ENCODE data around the gene LONRF2.

LONRF2 gene

GRCh38 chr2:100274076-100274475 lies 48.2 kb downstream of the LONRF2 start:
- DNase-seq = peak; percentile 18

DNA sequence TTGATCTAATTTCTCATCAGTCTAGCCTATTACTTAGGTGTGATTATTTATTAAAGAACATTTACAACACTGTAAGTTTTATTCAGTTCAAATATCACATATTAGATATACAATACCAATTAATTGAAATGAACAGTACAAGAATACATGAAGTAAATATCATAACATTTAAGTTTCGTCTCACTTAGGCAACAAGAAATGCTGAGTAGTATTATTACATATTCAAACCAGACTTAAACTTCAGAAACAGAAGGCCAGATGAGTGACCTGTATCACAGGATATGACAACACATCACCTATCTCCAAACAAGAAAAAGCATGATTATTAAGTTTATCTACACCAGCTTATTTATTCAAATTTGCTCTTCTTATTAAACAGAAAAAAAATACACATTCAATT lies 48.9 kb downstream of the LONRF2 start:
- no peak for DNase-seq

DNA sequence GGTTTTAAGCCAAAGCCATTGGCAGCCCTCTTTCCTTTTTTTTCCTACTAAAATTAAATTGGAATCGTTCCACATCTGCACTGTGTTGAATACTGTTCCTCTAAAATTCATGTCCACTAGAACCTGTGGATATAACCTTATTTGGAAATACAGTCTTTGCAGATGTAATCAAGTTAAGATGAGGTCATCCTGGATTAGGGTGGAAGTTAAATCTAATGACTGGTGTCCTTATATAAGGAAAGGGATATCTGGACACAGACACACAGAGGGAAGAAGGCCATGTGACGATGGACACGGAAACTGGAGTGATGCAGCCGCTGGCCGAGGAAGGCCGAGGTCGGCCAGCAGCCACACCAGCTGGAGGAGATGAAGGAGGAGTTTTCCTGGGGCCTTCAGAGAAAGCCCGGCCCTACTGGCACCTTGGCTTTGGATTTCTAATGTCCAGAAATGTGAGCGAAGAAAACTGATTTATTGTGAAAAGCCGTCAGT lies 49.4 kb downstream of the LONRF2 start:
- no peak for DNase-seq

GRCh38 chr2:100271210-100271609 lies 51.1 kb downstream of the LONRF2 start:
- DNase-seq = no peak

DNA sequence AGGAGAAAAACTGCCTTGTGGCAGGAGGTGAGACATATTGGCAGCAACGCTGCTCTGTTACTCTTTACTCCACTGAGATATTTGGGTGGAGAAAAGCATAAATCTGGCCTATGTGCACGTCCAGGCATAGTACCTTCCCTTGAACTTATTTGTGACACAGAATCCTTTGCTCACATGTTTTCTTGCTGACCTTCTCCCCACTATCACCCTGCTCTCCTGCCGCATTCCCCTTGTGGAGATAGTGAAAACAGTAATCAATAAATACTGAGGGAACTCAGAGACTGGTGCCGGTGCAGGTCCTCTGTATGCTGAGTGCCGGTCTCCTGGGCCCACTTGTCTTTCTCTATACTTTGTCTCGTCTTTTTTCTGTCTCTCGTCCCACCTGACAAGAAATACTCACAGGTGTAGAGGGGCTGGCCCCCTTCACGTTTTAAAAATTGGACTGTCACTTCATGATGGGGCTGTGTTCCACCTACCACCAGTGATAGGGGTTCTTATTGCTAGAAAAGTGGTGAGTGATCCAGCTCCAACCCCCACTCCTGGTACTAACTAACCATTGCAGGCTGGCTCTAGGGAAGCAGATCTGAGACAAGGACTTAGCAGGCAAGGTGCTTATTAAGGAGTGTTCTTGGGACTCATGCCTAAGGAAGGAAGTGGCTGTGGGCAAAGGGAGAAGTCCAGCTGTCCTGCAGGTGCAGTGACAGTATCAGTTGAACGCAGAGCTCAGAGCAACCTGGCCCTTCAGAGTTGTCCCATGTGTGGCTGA lies 51.7 kb downstream of the LONRF2 start:
- DNase-seq = no peak

- no peak for DNase-seq
Measured at GRCh38 chr2:100269889-100270288, 52.4 kb downstream of the LONRF2 start.

DNA sequence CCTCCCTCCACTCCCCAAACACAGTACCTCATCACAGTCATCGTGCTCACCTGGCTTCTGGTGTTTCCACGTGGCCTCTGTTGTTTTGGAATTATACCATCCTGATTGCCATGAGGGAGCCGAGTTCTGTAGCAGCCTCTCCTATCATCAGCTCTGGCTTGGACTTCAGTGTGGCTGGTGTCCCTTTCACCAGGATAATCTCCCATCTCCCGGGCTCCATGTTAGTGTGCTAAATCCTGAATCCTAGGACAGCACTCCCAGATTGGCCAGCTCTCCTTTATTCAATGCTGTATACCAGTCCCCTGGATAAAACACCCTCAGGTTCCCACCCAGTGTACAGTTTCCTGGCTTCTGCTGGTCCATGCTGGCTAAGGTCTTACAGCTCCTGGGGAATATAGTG lies 53.3 kb downstream of the LONRF2 start:
- DNase-seq = no peak

- no peak for DNase-seq
Measured at GRCh38 chr2:100267751-100268150, 54.5 kb downstream of the LONRF2 start.

GRCh38 chr2:100266126-100266525 lies 56.2 kb downstream of the LONRF2 start:
- DNase-seq = no peak

DNA sequence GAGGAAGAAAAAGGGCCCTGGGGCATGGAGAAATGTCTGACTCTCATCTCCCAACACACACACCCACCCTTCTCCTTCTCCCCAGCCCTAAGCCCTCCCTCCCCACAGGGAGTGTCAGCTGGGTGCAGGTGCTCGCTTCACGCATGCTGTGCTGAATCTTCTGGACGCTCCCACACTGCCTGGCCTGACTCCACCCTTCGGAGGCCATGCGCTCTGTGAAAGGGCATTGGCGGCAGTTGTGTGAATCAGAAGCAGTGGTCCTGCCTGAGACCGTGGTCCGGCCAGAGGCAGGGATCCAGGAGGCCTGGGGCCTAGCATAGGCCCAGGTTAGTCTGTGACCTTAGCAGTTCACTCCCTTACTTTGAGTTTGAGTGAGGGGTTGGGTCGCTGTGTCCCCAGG lies 57.1 kb downstream of the LONRF2 start:
- no peak for DNase-seq

DNA sequence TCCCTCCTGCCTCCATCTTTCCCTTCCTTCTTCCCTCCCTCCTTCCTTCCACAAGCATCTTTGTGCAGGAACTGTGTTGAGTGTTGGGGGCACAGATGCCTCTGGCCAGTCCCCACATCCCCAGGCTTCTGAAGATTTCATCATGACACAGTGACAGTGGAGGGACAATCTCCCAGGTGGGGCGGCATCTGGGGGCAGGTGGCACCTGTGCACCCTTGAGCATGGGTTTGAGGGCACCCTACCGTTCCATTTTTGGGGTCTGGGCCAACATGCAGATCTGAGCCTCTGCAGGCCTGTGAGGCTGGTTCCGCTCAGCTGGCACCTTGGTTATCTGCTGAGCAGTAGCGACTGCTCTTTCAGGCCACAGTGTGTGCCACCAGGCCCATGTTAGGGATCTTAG lies 57.6 kb downstream of the LONRF2 start:
- no peak for DNase-seq

GRCh38 chr2:100264121-100264520 lies 58.2 kb downstream of the LONRF2 start:
- DNase-seq = no peak

GRCh38 chr2:100262555-100263320 lies 59.6 kb downstream of the LONRF2 start:
- peak; percentile 80 for DNase-seq

DNA sequence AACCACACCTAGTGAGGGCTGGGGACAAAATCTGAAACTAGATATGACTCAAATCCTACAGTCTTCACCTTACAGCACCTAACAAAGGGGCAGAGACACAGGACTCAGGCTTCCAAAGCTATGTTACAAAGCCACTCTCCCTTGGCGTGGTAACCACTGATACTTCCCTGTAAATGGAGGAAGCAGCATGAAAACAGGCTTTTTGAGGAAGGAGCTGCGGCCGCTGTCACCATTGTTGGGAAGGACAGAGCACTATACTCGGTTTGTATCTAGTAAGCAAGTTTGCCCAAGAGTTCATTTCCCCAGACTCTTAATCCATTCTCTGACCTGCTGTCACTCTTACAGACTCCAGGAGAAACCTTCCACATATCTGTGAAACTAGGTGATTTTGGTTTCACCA lies 60.3 kb downstream of the LONRF2 start:
- no peak for DNase-seq

GRCh38 chr2:100260712-100261620 lies 61.3 kb downstream of the LONRF2 start:
- peak; percentile 32 for DNase-seq

DNA sequence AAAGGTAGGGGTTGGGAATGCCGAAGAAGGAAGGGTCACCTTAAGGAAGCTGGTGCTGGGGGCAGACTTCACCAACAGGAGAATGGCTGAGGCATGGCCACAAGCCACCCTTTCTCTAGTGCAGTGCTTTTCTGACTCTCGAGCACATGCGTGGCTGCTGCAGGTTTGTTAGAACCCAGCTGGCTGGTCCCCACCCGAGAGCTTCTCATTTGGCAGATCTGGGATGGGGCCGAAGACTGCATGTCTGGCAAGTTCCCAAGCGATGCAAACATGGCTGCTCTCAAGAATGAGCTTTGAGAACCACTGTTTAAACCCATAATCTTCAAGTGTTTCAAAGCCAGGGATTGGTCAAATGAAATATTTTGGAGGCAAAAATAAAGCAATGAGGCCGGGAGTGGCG lies 63.2 kb downstream of the LONRF2 start:
- DNase-seq = no peak

DNA sequence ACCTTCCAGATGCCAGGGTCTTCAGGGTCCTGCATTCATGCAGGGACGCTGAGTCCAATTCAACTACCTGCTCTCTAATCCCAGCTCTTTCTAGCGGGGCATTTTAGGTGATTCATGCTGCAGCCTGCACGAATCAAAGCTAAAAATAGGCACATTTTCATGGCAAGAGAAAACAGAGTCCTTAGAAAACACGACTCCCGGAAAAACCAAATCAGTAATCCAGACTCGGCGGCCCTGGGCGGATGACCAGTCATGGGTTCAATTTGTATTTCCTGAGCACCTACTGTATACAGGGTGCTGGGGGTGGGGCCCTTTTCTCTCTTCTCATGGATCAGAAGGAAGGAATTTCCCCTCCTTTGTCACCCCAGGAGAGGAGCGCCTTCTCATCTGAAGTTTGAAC lies 64.4 kb downstream of the LONRF2 start:
- no peak for DNase-seq

- DNase-seq = no peak
Measured at GRCh38 chr2:100256849-100257248, 65.5 kb downstream of the LONRF2 start.

DNA sequence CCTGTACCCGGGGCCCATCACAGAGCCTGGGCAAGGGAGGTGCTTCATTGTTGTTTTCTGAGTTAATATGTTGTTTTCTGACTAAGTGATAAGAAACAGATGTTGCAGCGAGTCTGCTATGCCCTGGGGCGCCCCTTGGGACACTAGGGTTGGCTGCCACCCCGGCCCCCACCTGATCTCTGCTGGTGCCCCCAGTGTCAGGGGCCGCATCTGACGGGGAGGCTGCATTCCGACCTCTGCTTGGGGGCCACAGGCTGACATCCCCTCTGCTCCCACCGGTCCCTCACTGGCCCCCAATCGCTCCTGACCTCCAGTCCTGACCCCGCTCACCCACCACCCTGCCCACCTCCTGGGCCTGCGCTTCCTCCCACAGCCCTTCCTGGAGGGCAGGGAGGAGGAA lies 65.9 kb downstream of the LONRF2 start:
- DNase-seq = no peak

DNA sequence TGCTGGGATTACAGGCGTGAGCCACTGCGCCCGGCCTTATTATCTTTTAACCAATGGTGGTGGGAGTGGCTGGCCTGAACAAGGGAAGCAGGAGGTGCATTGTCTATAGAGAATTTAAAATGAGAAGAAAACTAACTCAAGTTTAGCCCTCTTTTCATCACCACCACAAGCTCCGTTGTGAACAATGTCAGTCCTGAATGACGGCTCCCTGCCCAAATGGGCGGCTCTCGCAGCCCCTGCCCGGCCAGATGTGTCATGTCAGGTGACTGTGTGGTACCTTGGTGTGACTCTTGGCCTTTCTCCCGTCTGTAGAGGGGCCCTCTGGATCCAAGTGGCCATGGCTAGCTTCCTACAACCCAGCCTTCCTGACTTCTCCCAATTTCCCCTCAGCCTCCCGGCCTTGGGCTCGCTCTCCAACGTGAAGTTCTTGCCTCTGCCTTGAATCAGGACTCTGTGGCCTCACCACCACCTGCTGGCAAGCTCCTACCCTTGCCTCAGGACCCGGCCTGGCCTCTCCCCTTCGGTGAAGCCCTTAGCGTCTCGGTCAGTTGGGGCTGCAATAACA lies 67.6 kb downstream of the LONRF2 start:
- DNase-seq = no peak

DNA sequence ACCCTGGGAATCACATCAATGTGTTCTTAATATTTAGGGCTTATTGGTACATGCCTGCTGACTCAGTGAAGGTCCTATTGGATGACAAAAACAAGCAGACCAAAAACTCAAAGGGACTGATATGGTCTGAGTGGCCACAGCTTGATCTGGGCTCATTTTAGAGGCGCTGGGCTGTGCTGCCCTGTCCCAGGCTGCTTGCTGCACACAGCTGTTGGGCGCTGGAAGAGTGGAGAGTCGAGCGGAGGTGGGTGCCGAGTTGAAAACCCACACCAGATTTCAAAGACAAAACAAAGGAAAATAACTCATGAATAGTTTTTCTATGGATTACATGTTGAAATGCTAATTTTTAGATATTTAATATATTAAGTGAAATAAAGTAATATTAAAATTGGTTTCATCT lies 68.5 kb downstream of the LONRF2 start:
- no peak for DNase-seq

- no peak for DNase-seq
Measured at GRCh38 chr2:100252811-100253698, 69.2 kb downstream of the LONRF2 start.

Data from stimulated activated CD8-positive, alpha-beta memory T cell treated with anti-CD3 and anti-CD28 coated beads, Interleukin-4, amount 100 ng/mL, for 48 hours (primary cell).